HG02938 (cell line): ENCODE results near the gene RAB20.
"Not testable (repeated sequence)": the region's sequence is repeated elsewhere in the genome, so short reads cannot be mapped to it uniquely, and the experiment has no call there.

Experiments used
- ATAC-seq: cut with Tn5 transposase; IDR thresholded peaks from one replicate; pipeline ENCODE4 v1.9.1; 2021; ENCODE audit warnings: mild to moderate bottlenecking, moderate library complexity; ENCODE audit not compliant: unreplicated experiment

Gene RAB20

GRCh38 chr13:110495376-110495775 is 66.1 kb downstream of the RAB20 start:
- no peak for ATAC-seq

DNA sequence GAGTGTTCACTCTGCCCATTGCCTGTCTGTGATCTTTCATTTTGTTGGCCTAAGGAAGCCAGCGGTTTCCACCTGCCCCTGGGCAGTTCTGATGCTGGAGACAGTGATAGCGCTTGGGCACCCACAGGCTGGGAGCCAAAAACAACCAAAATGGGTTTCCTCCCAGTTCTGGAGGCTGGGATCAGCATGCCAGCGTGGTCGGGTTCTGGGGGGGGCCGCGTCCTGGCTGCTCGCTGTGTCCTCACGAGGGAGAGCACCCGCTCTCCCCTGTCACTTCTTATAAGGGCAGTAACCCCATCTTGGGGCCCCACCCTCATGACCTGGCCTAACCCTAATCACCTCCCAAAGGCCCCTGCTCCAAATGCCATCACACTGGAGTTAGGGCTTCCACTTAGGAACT is 67.9 kb downstream of the RAB20 start:
- no peak for ATAC-seq

GRCh38 chr13:110492679-110493593 is 68.6 kb downstream of the RAB20 start:
- no peak for ATAC-seq

DNA sequence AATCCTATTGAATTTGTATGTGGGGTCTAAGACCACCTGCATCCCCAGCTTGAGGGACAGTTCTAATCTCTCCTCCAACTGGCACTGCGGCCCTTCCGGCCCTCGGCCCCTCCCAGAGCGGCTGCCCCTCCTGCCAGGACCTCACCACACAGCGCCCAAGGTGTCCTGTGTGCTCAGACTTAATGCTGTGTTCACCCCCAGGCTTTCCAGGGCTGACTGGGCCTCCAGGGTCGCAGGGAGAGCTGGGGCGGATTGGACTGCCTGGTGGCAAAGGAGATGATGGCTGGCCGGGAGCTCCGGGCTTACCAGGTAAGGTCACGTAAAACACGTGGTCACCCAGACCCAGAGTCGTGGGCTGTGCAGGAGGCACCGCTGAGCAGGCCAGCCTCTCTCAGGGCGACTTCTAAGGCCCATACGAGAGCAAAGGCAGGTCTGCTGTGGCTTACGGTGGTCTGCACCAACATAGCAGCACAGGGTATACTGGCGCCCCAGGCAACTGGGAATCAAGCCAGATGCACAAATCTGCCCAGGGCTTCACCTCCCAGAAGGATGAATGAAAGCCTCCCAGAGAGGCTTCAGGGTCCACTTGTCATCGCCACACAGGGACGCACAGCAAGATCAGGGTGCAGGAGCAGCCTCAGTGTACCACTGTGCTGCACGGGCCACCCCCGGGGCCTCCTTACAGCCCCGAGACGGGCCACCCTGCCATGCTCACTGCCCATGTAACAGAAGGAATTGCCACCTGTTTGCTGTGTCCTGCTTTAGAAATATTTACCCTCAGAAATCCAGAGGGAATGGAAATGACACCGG is 69.4 kb downstream of the RAB20 start:
- no peak for ATAC-seq

- ATAC-seq = no peak
Measured at GRCh38 chr13:110490009-110490770, 71.3 kb downstream of the RAB20 start.

GRCh38 chr13:110486880-110487279 is 74.6 kb downstream of the RAB20 start:
- not testable (repeated sequence) for ATAC-seq

GRCh38 chr13:110486061-110486715 is 75.3 kb downstream of the RAB20 start:
- ATAC-seq = no peak

GRCh38 chr13:110485604-110486003 is 75.9 kb downstream of the RAB20 start:
- ATAC-seq = no peak

DNA sequence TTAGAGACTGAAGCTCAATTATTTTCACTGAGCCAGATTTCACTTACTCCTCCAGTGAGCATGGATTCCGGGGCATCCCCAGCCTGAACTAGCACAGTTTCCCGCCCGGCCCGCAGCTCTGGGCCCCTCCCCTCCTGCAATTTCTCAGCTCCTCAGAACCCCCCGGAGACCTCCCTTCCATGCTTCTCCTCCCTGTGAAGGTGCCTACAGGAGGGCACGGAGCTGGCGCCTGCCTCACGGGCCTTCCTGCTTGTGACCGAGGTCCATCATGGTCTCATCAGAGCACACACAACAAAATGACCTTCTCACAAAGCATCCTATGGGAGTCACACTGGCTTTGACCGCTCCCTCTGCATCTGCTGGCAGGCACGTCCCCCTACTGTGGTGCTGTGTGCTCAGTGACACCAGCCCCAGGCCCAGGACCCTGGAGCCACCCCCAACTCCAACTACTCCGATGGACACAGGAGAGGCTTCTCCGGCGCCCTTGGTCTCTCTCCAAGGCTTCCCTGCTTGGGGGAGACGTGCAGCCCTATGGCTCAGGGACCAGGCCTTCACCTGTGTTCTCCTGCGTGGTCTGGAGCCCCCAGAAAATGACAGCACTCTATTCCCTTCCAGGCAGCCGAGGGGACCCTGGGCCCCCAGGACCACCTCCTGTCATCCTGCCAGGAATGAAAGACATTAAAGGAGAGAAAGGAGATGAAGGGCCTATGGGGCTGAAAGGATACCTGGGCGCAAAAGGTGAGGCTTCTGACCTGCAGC is 77.1 kb downstream of the RAB20 start:
- no peak for ATAC-seq

GRCh38 chr13:110483386-110483968 is 78.0 kb downstream of the RAB20 start:
- ATAC-seq = no peak

GRCh38 chr13:110480161-110480560 is 81.4 kb downstream of the RAB20 start:
- no peak for ATAC-seq

DNA sequence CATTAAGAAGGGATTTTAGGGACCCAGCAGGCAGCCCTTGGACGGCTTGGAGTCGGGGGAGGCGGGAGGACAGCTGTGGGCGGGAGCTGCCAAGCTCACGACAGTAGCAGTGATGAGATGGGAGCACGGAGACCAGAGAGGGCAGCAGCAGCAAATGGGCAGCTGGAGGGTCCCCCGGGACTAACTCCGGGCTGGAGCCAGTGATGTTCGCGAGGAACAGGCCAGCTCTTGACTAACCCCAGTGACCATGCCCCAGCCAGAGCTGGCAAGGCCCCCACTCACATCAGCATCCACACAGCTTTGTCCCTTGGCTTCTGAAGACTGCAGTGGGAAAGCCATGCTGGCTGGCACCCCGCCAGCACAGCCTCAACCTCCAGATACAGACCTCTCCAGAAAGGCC is 81.9 kb downstream of the RAB20 start:
- no peak for ATAC-seq

GRCh38 chr13:110479215-110479545 is 82.3 kb downstream of the RAB20 start:
- ATAC-seq = no peak

- ATAC-seq = no peak
Measured at GRCh38 chr13:110478405-110479214, 82.9 kb downstream of the RAB20 start.

DNA sequence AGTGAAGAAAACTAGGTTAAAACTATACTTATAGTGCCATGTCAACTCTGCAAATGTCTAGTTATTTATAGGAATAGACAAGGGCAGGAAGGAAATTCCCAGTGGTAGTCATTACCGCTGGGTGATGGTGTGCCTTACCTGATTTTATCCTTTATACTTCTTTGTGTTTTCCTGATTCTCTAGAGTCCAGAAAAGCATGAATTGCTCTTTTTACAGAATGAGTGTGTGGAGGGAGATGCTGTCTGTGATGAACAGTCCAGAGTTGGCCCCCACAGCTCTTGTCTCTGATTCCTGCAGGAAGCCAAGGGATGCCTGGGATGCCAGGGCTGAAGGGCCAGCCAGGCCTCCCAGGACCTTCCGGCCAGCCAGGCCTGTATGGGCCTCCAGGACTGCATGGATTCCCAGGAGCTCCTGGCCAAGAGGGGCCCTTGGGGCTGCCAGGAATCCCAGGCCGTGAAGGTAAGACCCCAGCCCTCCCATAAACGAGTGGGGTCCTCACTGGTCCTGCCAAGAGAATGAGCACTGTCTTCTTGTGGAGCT is 83.7 kb downstream of the RAB20 start:
- no peak for ATAC-seq

- no peak for ATAC-seq
Measured at GRCh38 chr13:110476220-110476617, 85.3 kb downstream of the RAB20 start.

GRCh38 chr13:110475550-110476219 is 85.8 kb downstream of the RAB20 start:
- ATAC-seq = no peak

- no peak for ATAC-seq
Measured at GRCh38 chr13:110475117-110475516, 86.4 kb downstream of the RAB20 start.
